ENCODE data around the gene PHF5A. TPM values are rescaled to one million over a fixed set of nuclear protein-coding genes. Genes with fewer than 3 reads are reported as not detected.

Gene PHF5A
- total RNA-seq, 1 experiment from 2014 or later, result 62.9 TPM

DNA sequence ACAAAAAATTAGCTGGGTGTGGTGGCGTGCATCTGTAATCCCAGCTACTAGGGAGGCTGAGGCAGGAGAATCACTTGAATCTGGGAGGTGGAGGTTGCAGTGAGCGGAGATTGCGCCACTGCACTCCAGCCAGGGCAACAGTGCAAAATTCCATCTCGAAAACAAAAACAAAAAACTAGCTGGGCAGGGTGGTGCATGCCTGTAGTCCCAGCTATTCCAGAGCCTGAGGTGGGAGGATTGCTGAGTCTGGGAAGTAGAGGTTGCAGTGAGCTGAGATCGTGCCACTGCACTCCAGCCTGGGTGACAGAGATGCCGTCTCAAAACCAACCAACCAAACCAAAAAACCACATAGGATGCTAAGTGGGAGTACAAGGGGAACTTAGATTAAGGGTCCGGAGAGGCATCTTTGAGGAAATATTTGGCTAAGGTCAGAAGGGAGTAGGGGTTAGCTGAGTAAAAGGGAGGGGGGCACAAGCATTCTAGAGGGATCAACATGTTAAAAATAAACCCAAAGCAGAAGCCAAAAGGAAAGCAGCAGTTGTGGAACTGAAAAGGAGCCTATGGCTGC lies 10.2 kb downstream of the PHF5A start:
- no peaks in the 10 kb centered on the region for H3K9me3 ChIP-seq (ENCODE audit: insufficient read depth, low read depth)
- H3K36me3 ChIP-seq (ENCODE audit: low read depth), result peaks cover 21% of the 10 kb centered on the region
- H4K20me1 ChIP-seq (ENCODE audit: insufficient read depth), result 0 out of 2 replicates have a peak, but pooled peaks cover 11% of the 10 kb centered on the region
- H3K79me2 ChIP-seq (ENCODE audit: low read depth), result no peaks in the 10 kb centered on the region
- no peak overlapping the region for H3K27ac ChIP-seq
- CTCF ChIA-PET, result interaction anchor here (0.7 kb wide), 1 partner anchor 29 kb away, joined by 3 read pairs; no protein-coding TSS in a partner anchor
- peaks cover 55% of the 10 kb centered on the region for H3F3A ChIP-seq (ENCODE audit: insufficient read depth, low read depth)
- no peak for TF ChIP-seq EZH2 (IDR thresholded peaks at IDR 0.05; ENCODE audit: low read depth)
- no peak for TF ChIP-seq CTCF (conservative IDR thresholded peaks at IDR 0.05)
- POLR2A ChIA-PET (ENCODE audit: unreplicated experiment), result interaction anchor here (0.6 to 0.7 kb wide), 2 partner anchors 10 to 60 kb away, joined by 4 to 7 read pairs; no protein-coding TSS in a partner anchor
- intact Hi-C loops (cut with micrococcal nuclease; ENCODE audit: unreplicated experiment), result no loop called here
- H3K9me2 ChIP-seq (ENCODE audit: insufficient read depth), result no peaks in the 10 kb centered on the region
- BruUV-seq (replicated peaks), result no TSS peak
- DNase-seq, result no peak
- H3K27me3 ChIP-seq (ENCODE audit: insufficient read depth, low read depth), result no peaks in the 10 kb centered on the region
- no peak overlapping the region for H2AFZ ChIP-seq
- H3K4me1 ChIP-seq (replicated peaks; ENCODE audit: insufficient read depth), result no peaks in the 10 kb centered on the region
- H3K4me2 ChIP-seq, result no peak overlapping the region
- no peak overlapping the region for H3K4me3 ChIP-seq

GRCh38 chr22:41448189-41448808 lies 20.2 kb downstream of the PHF5A start:
- POLR2A ChIA-PET (ENCODE audit: unreplicated experiment), result interaction anchor here (0.6 to 1.1 kb wide), 15 partner anchors 10 to 1166 kb away, joined by 3 to 21 read pairs (median 6); partner anchors contain the start of genes ACO2, PHF5A, POLDIP3 and RANGAP1
- intact Hi-C loops (cut with micrococcal nuclease; ENCODE audit: unreplicated experiment), result loop anchor here (1.0 to 2.0 kb wide), 3 partner anchors 21 to 69 kb away; partner anchors contain the start of genes ACO2 and TEF
- no TSS peak for BruUV-seq (replicated peaks)
- H3K4me2 ChIP-seq, result peak overlapping the region; percentile 95
- H3K36me3 ChIP-seq (ENCODE audit: low read depth), result no peaks in the 10 kb centered on the region
- no peaks in the 10 kb centered on the region for H3K9me2 ChIP-seq (ENCODE audit: insufficient read depth)
- peak overlapping the region; percentile 83 for H3K27ac ChIP-seq
- H2AFZ ChIP-seq, result peak overlapping the region; percentile 91
- TF ChIP-seq EZH2 (IDR thresholded peaks at IDR 0.05; ENCODE audit: low read depth), result no peak
- no peak for TF ChIP-seq CTCF (conservative IDR thresholded peaks at IDR 0.05)
- H3K27me3 ChIP-seq (ENCODE audit: insufficient read depth, low read depth), result no peaks in the 10 kb centered on the region
- H3K9me3 ChIP-seq (ENCODE audit: insufficient read depth, low read depth), result no peaks in the 10 kb centered on the region
- H4K20me1 ChIP-seq (ENCODE audit: insufficient read depth), result peaks cover 7% of the 10 kb centered on the region
- H3K4me1 ChIP-seq (replicated peaks; ENCODE audit: insufficient read depth), result peaks cover 12% of the 10 kb centered on the region
- CTCF ChIA-PET, result interaction anchor here (0.6 to 1.0 kb wide), 2 partner anchors 69 to 838 kb away, joined by 3 to 4 read pairs; no protein-coding TSS in a partner anchor
- H3K79me2 ChIP-seq (ENCODE audit: low read depth), result peaks cover 37% of the 10 kb centered on the region
- peak overlapping the region; percentile 92 for H3K4me3 ChIP-seq
- peaks cover 44% of the 10 kb centered on the region for H3F3A ChIP-seq (ENCODE audit: insufficient read depth, low read depth)
- peak; percentile 93 to 99 for DNase-seq

DNA sequence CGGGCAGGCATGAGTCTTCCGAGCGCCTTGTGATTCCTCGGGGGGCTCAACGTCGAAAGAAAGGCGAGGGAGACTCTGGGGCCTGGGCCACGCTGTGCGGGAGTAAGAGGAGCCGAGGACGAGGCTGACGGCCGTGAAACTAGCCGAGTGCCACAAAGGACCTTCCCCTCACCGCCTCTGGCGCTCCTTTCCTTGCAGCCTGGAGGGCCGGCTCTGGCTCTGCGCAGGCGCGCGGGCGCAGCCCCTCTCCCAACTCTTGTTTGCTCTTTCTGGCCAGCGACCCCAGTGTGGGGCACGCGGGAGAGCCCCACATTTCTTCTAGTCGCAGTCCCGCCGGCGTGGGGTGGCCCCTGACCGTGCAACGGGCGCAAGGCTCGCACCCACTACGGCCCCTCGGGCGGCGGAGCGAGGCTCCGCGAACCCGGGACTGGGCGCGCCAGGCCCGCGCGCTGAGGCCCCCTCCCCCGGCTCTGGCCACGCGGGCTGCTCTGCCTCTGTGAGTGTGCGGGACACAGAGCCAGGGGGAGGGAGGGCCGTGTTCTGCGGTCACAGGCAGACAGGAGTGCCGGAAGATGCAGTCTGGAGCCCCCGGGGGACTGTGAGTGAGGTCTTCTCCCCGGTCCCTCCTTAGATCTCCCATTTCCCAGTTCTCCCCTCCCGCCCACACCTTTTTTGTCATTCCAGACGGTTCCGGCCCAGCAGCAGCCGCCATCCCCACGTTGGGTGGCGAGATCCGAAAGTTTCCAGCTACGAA lies 20.9 kb downstream of the PHF5A start:
- Histone ChIP-seq H3K4me3 (peak overlapping the region; percentile 92), H3K27ac (peak overlapping the region; percentile 83), H3K9me2 (ENCODE audit: insufficient read depth) (no peaks in the 10 kb centered on the region), H3K9me3 (ENCODE audit: insufficient read depth, low read depth) (no peaks in the 10 kb centered on the region), H4K20me1 (ENCODE audit: insufficient read depth) (peaks cover 13% of the 10 kb centered on the region), H2AFZ (peak overlapping the region; percentile 91), H3F3A (ENCODE audit: insufficient read depth, low read depth) (peaks cover 44% of the 10 kb centered on the region), H3K4me1 (replicated peaks; ENCODE audit: insufficient read depth) (peaks cover 19% of the 10 kb centered on the region), H3K4me2 (peak overlapping the region; percentile 95), H3K27me3 (ENCODE audit: insufficient read depth, low read depth) (no peaks in the 10 kb centered on the region), H3K79me2 (ENCODE audit: low read depth) (peaks cover 44% of the 10 kb centered on the region), H3K36me3 (ENCODE audit: low read depth) (0 out of 2 replicates have a peak, but pooled peaks cover 6% of the 10 kb centered on the region)
- intact Hi-C loops (cut with micrococcal nuclease; ENCODE audit: unreplicated experiment), result loop anchor here (1.0 to 2.0 kb wide), 4 partner anchors 22 to 497 kb away; partner anchors contain the start of genes ACO2, RBX1 and TEF
- peak; percentile 52 to 61 for DNase-seq
- ChIA-PET POLR2A (ENCODE audit: unreplicated experiment) (interaction anchor here (0.6 to 3.0 kb wide), 8 partner anchors 21 to 1167 kb away, joined by 3 to 11 read pairs (median 4); partner anchors contain the start of genes ACO2, PHF5A and POLDIP3), CTCF (interaction anchor here (0.6 to 1.0 kb wide), 2 partner anchors 70 to 837 kb away, joined by 3 to 4 read pairs; no protein-coding TSS in a partner anchor)
- no TSS peak for BruUV-seq (replicated peaks)
- TF ChIP-seq EZH2 (IDR thresholded peaks at IDR 0.05; ENCODE audit: low read depth) (no peak), CTCF (conservative IDR thresholded peaks at IDR 0.05) (no peak)

Data from PC-9 (cell line).